ENCODE measurements around the gene CNN2. TPM values are rescaled to one million over a fixed set of nuclear protein-coding genes. Genes with fewer than 3 reads are reported as not detected.

Gene CNN2
- total and polyA plus RNA-seq, 2 of the 8 experiments (the other 6 are each of a cell fraction or from before 2014, with no cell fraction given) = 189 to 551 TPM

GRCh38 chr19:1073063-1073955 lies 46.9 kb downstream of the CNN2 start:
- Histone ChIP-seq H4K5ac (ENCODE audit: insufficient read length, low read depth, low read length) (no peak overlapping the region), H3K27ac (ENCODE audit: low read depth, low read length) (no peak overlapping the region), H4K91ac (replicated peaks; ENCODE audit: insufficient read length, low read length) (no peak overlapping the region), H3K14ac (ENCODE audit: insufficient read length) (no peak overlapping the region), H3K4me2 (ENCODE audit: insufficient read depth in 1 of 2, low read depth in 2 of 2, low read length in 2 of 2) (no peak overlapping the region), H3K18ac (ENCODE audit: extremely low read depth, low read length) (no peak overlapping the region), H3K23ac (ENCODE audit: insufficient read length) (no peak overlapping the region), H3K9ac (replicated peaks in 1 of 4; ENCODE audit: extremely low read depth in 1 of 4, low read depth in 3 of 4, low read length in 3 of 4) (no peak overlapping the region), H3K27me3 (replicated peaks in 1 of 4; ENCODE audit: control insufficient read depth in 3 of 4, extremely low read depth in 1 of 4, insufficient read depth in 3 of 4, low read length in 3 of 4) (peaks cover 0 to 4% (median 2%) of the 10 kb centered on the region in 4 experiments; a peak in 2 of 7 replicates), H3K56ac (replicated peaks; ENCODE audit: insufficient read length, low read depth, low read length) (no peak overlapping the region), H2BK120ac (replicated peaks; ENCODE audit: low read depth, low read length) (no peak overlapping the region), H3K9me3 (ENCODE audit: insufficient read depth in 2 of 2, low read depth in 1 of 2, low read length in 1 of 2) (no peaks in the 10 kb centered on the region), H4K8ac (ENCODE audit: extremely low read depth, insufficient read depth, low read length) (no peak overlapping the region), H3K79me2 (ENCODE audit: control insufficient read depth in 1 of 2, insufficient read depth in 2 of 2, low read length in 2 of 2) (no peaks in the 10 kb centered on the region), H3K4ac (replicated peaks; ENCODE audit: insufficient read length, low read depth, low read length) (no peak overlapping the region), H2BK5ac (ENCODE audit: low read depth, low read length) (no peak overlapping the region), H2BK15ac (ENCODE audit: low read length) (no peak overlapping the region), H2BK12ac (ENCODE audit: low read depth, low read length) (no peak overlapping the region), H2AFZ (ENCODE audit: low read length) (no peak overlapping the region), H3K23me2 (ENCODE audit: low read depth, low read length) (peaks cover 3% of the 10 kb centered on the region; the same call in 1 of the 2 replicates), H3K4me3 (ENCODE audit: extremely low read depth in 1 of 4, insufficient read depth in 2 of 4, low read depth in 3 of 4, low read length in 4 of 4) (no peak overlapping the region), H3K79me1 (ENCODE audit: low read depth, low read length) (peaks cover 5% of the 10 kb centered on the region), H3K36me3 (ENCODE audit: control insufficient read depth in 2 of 4, insufficient read depth in 4 of 4, low read length in 3 of 4) (peaks cover 0 to 23% (median 3%) of the 10 kb centered on the region in 4 experiments; a peak in 2 of 8 replicates), H2BK20ac (ENCODE audit: low read length) (no peak overlapping the region), H4K20me1 (replicated peaks in 1 of 2; ENCODE audit: control insufficient read depth in 1 of 2, insufficient read depth in 2 of 2, low read length in 2 of 2) (peaks cover 1 to 12% of the 10 kb centered on the region in 2 experiments), H3K4me1 (replicated peaks in 1 of 4; ENCODE audit: control insufficient read depth in 3 of 4, insufficient read depth in 4 of 4, low read length in 3 of 4) (peaks cover 0 to 4% (median 1%) of the 10 kb centered on the region in 4 experiments; a peak in 2 of 7 replicates), H2AK5ac (ENCODE audit: low read depth, low read length) (no peak overlapping the region)
- 96% methylated on average over 28 of the region's 30 CpGs; no CpG with 5 or more reads in 1 of the 2 experiments for WGBS, 2 experiments (ENCODE audit: extremely low coverage in 1 of 2, insufficient coverage in 1 of 2, insufficient read length in 1 of 2, insufficient replicate concordance in 2 of 2, low coverage in 1 of 2, low lambda C conversion rate in 2 of 2, missing lambda C conversion rate in 1 of 2)
- POLR2A ChIA-PET (ENCODE audit: partially characterized antibody) = interaction anchor here (0.6 to 7.1 kb wide), 9 partner anchors 7 to 54 kb away, joined by 3 to 52 read pairs (median 13); partner anchors contain the start of genes ABCA7 and CNN2
- FAIRE-seq (no peak), DNase-seq (ENCODE audit: low read depth in 1 of 2, low spot score in 2 of 2) (no peak)
- CTCF ChIA-PET (ENCODE audit: partially characterized antibody) = interaction anchor here (1.0 to 3.7 kb wide), 6 partner anchors 7 to 171 kb away, joined by 3 to 24 read pairs (median 4); partner anchors contain the start of gene ABCA7
- TF ChIP-seq SRF (IDR thresholded peaks at IDR 0.05; ENCODE audit: low read depth, low read length) (no peak), CBX8 (IDR thresholded peaks at IDR 0.05; ENCODE audit: borderline replicate concordance, low read depth, low read length) (no peak), EGR1 (IDR thresholded peaks at IDR 0.05; ENCODE audit: borderline replicate concordance, low read depth, low read length) (no peak), KDM5A (IDR thresholded peaks at IDR 0.05; ENCODE audit: low read length) (no peak), CHD2 (IDR thresholded peaks at IDR 0.05; ENCODE audit: low read length) (no peak), RXRA (IDR thresholded peaks at IDR 0.05; ENCODE audit: insufficient read depth, low read depth, low read length) (no peak), RFX5 (IDR thresholded peaks at IDR 0.05; ENCODE audit: borderline replicate concordance, low read depth, low read length) (no peak), CBX5 (IDR thresholded peaks at IDR 0.05; ENCODE audit: low read depth, low read length) (no peak), ATF2 (IDR thresholded peaks at IDR 0.05; ENCODE audit: low read length) (no peak), SIN3A (conservative IDR thresholded peaks at IDR 0.05 in 1 of 2, IDR thresholded peaks at IDR 0.05 in 1 of 2; ENCODE audit: low read depth in 1 of 2, low read length in 2 of 2) (no peak)

All from H1 (cell line).